NCI-H226 (cell line): ENCODE data around the gene CCDC142.
"Not testable (repeated sequence)": the region's sequence is repeated elsewhere in the genome, so short reads cannot be mapped to it uniquely, and the experiment has no call there.

ENCODE experiments used
- DNase-seq: peaks from one replicate; pipeline ENCODE4 v3.0.0-alpha.2; 2015

Gene CCDC142

GRCh38 chr2:74497777-74498499, 15.1 kb upstream of the CCDC142 start:
- no peak for DNase-seq

GRCh38 chr2:74496997-74497776, 14.4 kb upstream of the CCDC142 start:
- no peak for DNase-seq

GRCh38 chr2:74495440-74495839, 12.6 kb upstream of the CCDC142 start:
- no peak for DNase-seq

GRCh38 chr2:74493546-74493945, 10.7 kb upstream of the CCDC142 start:
- DNase-seq = peak; percentile 41

- no peak for DNase-seq
Measured at GRCh38 chr2:74491648-74492544, 9.1 kb upstream of the CCDC142 start.

- no peak for DNase-seq
Measured at GRCh38 chr2:74489906-74490305, 7.1 kb upstream of the CCDC142 start.

GRCh38 chr2:74488643-74489481, 6.1 kb upstream of the CCDC142 start:
- no peak for DNase-seq

- no peak for DNase-seq
Measured at GRCh38 chr2:74486141-74486540, 3.3 kb upstream of the CCDC142 start.

GRCh38 chr2:74483675-74484164, 922 bp upstream of the CCDC142 start:
- DNase-seq = not testable (repeated sequence)

GRCh38 chr2:74481961-74482800, 617 bp downstream of the CCDC142 start:
- DNase-seq = peak; percentile 28

GRCh38 chr2:74481431-74481830, 1.4 kb downstream of the CCDC142 start:
- no peak for DNase-seq

- no peak for DNase-seq
Measured at GRCh38 chr2:74474899-74475298, 7.9 kb downstream of the CCDC142 start.

- DNase-seq = no peak
Measured at GRCh38 chr2:74474481-74474880, 8.3 kb downstream of the CCDC142 start.

GRCh38 chr2:74472945-74473258, 9.9 kb downstream of the CCDC142 start:
- DNase-seq = no peak

GRCh38 chr2:74472086-74472944, 10.5 kb downstream of the CCDC142 start, which contains the start of gene MRPL53:
TSS of gene MRPL53 (minus strand) at chr2:74472680. CDS start at chr2:74472660, 20 bp downstream.
- peak; percentile 91 for DNase-seq

- no peak for DNase-seq
Measured at GRCh38 chr2:74471332-74472065, 11.3 kb downstream of the CCDC142 start.

GRCh38 chr2:74470742-74471141, 12.1 kb downstream of the CCDC142 start:
- DNase-seq = not testable (repeated sequence)

GRCh38 chr2:74464406-74464805, 18.4 kb downstream of the CCDC142 start:
- DNase-seq = no peak

- no peak for DNase-seq
Measured at GRCh38 chr2:74462786-74463105, 20.1 kb downstream of the CCDC142 start.
